Stomach (tissue), 4 donors: ENCODE measurements around the gene ZSCAN5B.

Experiments used
- CTCF ChIP-seq, 7 experiments: fragments of 450-650 bp in 4 of 7; fragments of 200-600 bp in 3 of 7; sonication (generic) in 3 of 7; IDR thresholded peaks; one replicate each; pipeline ENCODE4 v1.5.1; 2016 to 2019; ENCODE audit warnings: antibody characterized with exemption in 7 of 7, control low read depth in 2 of 7, mild to moderate bottlenecking in 1 of 7
- EP300 ChIP-seq: sonication (generic); formaldehyde crosslinking; IDR thresholded peaks from one replicate; pipeline ENCODE4 v1.6.1; 2017; ENCODE audit warnings: antibody characterized with exemption
- POLR2AphosphoS5 ChIP-seq, 3 donors: sonication (generic); formaldehyde crosslinking; IDR thresholded peaks; one replicate each; pipeline ENCODE4 v1.6.1; 2016; ENCODE audit warnings: antibody characterized with exemption in 3 of 3

DNA sequence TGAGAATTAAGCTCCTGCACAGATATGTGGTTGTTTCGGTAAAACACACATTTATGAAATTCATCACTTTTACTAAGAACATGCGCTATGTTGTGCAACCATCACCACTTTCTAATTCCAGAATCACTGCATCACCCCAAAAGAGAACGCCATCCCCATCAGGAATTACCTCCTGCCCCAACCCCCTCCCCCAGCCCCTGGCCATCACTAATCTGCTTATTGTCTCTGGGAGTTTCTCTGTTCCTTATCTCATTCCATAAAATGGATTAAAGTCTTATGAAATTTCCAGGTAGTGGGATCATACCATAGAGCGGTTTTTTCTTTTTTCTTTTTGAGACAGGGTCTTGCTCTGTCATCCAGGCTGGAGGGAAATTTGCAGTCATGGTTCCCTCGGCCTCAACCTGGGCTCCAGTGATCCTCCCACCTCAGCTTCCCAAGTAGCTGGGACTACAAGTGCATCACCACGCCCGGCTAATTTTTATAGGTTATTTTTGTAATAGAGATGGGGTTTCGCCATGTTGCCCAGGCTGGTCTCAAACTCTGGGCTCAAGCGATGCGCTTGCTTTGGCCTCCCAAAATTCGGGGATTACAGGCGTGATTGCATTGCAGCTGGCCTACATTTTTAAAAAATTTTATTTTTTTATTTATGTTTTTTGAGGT is 3.5 kb downstream of the ZSCAN5B start:
- no peak for TF ChIP-seq CTCF (IDR thresholded peaks at IDR 0.05)
- no peak for TF ChIP-seq EP300
- no peak for TF ChIP-seq POLR2AphosphoS5 (IDR thresholded peaks at IDR 0.05)
